PC-3 (cell line): Measurements from ENCODE around the gene CLTA.

ENCODE experiments used
- EZH2 ChIP-seq: fragments of 300-600 bp; sonication (generic); IDR thresholded peaks from one replicate; pipeline ENCODE4 v1.6.1; 2017; ENCODE audit warnings: antibody characterized with exemption, mild to moderate bottlenecking, low read length; ENCODE audit not compliant: unreplicated experiment
- TF ChIP-seq, protein P1 (sequence below): fragments of 300-600 bp; sonication (generic); conservative IDR thresholded peaks from 2 replicates; pipeline ENCODE4 v1.5.1; 2017; ENCODE audit warnings: antibody characterized with exemption, low read depth, mild to moderate bottlenecking, low read length

DNA sequence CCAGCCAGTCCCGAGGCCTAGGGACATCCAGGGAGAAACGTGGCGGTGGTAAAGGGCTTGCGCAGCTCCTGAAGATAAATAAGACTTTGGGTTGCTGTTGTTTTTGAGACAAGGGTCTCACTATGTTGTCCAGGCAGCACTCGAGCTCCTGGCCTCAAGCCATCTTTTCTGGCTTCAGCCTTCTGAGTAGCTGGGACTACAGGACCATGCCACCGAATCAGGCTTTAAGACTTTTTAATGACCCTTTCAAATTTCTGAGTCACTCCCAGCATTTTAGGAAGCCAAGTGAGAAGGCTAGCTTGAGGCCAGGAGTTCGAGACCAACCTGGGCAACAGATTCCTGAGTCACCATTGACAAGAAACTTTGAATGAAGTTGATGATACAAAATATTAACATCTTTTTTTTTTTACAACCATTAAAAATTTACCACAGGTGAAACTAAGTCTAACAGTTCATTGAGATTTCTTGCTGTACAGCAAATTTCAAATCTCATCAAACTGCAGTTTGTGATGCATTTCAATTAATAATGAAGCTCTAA is 68.3 kb downstream of the CLTA start:
- TF ChIP-seq, protein P1, sequence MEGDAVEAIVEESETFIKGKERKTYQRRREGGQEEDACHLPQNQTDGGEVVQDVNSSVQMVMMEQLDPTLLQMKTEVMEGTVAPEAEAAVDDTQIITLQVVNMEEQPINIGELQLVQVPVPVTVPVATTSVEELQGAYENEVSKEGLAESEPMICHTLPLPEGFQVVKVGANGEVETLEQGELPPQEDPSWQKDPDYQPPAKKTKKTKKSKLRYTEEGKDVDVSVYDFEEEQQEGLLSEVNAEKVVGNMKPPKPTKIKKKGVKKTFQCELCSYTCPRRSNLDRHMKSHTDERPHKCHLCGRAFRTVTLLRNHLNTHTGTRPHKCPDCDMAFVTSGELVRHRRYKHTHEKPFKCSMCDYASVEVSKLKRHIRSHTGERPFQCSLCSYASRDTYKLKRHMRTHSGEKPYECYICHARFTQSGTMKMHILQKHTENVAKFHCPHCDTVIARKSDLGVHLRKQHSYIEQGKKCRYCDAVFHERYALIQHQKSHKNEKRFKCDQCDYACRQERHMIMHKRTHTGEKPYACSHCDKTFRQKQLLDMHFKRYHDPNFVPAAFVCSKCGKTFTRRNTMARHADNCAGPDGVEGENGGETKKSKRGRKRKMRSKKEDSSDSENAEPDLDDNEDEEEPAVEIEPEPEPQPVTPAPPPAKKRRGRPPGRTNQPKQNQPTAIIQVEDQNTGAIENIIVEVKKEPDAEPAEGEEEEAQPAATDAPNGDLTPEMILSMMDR = no peak
- TF ChIP-seq EZH2 = no peak
